CD4-positive, alpha-beta T cell treated with Interleukin-2 at 100 ng/mL for 4 hours (primary cell): ENCODE data around the gene OR51E2.
"Not testable (repeated sequence)": the region's sequence is repeated elsewhere in the genome, so short reads cannot be mapped to it uniquely, and the experiment has no call there.

Source experiments
- DNase-seq: peaks from one replicate; pipeline ENCODE4 v3.0.0-alpha.2; 2020; ENCODE audit warnings: low spot score

OR51E2 gene

GRCh38 chr11:4697585-4697984 lies at the start of gene OR51E2:
TSS of gene OR51E2 (minus strand) at chr11:4697853. CDS start at chr11:4682711, 15,142 bp downstream.
- no peak for DNase-seq

GRCh38 chr11:4740735-4741134 lies 43.1 kb upstream of the OR51E2 start:
- DNase-seq, result no peak

GRCh38 chr11:4727171-4727570 lies 29.5 kb upstream of the OR51E2 start:
- DNase-seq, result no peak

- DNase-seq, result not testable (repeated sequence)
Observed at GRCh38 chr11:4722616-4723534, 25.2 kb upstream of the OR51E2 start.

- no peak for DNase-seq
Observed at GRCh38 chr11:4714300-4714699, 16.6 kb upstream of the OR51E2 start.

- DNase-seq, result no peak
Observed at GRCh38 chr11:4713241-4713640, 15.6 kb upstream of the OR51E2 start.

- no peak for DNase-seq
Observed at GRCh38 chr11:4704790-4705334, 7.2 kb upstream of the OR51E2 start.

GRCh38 chr11:4704054-4704789 lies 6.6 kb upstream of the OR51E2 start, which contains the start of gene MMP26:
TSS of gene MMP26 (plus strand) at chr11:4704784.
- DNase-seq, result no peak

GRCh38 chr11:4700436-4700820 lies 2.8 kb upstream of the OR51E2 start:
- no peak for DNase-seq

- no peak for DNase-seq
Observed at GRCh38 chr11:4699697-4700435, 2.2 kb upstream of the OR51E2 start.

GRCh38 chr11:4695442-4695841 lies 2.2 kb downstream of the OR51E2 start:
- no peak for DNase-seq

- no peak for DNase-seq
Observed at GRCh38 chr11:4684631-4685285, 12.9 kb downstream of the OR51E2 start.

- DNase-seq, result no peak
Observed at GRCh38 chr11:4682623-4683419, 14.8 kb downstream of the OR51E2 start.

GRCh38 chr11:4680341-4680740 lies 17.3 kb downstream of the OR51E2 start:
- DNase-seq, result no peak

- no peak for DNase-seq
Observed at GRCh38 chr11:4677948-4678347, 19.7 kb downstream of the OR51E2 start.

- DNase-seq, result no peak
Observed at GRCh38 chr11:4673781-4674180, 23.9 kb downstream of the OR51E2 start.

GRCh38 chr11:4672470-4672869 lies 25.2 kb downstream of the OR51E2 start:
- no peak for DNase-seq

- no peak for DNase-seq
Observed at GRCh38 chr11:4671741-4672140, 25.9 kb downstream of the OR51E2 start.

- no peak for DNase-seq
Observed at GRCh38 chr11:4665424-4665823, 32.2 kb downstream of the OR51E2 start.

GRCh38 chr11:4664786-4665185 lies 32.9 kb downstream of the OR51E2 start:
- DNase-seq, result no peak

GRCh38 chr11:4664183-4664582 lies 33.5 kb downstream of the OR51E2 start:
- DNase-seq, result no peak
